HG02852 (cell line): ENCODE results near the gene KIRREL3.

ENCODE experiments used
- ATAC-seq: cut with Tn5 transposase; IDR thresholded peaks from one replicate; pipeline ENCODE4 v1.9.1; 2021; ENCODE audit warnings: mild to moderate bottlenecking, moderate library complexity; ENCODE audit not compliant: unreplicated experiment

KIRREL3 gene

GRCh38 chr11:126497581-126498122 is 502.9 kb downstream of the KIRREL3 start:
- ATAC-seq: no peak

GRCh38 chr11:126496576-126497337 is 503.8 kb downstream of the KIRREL3 start:
- no peak for ATAC-seq

- no peak for ATAC-seq
These were observed 505.0 kb downstream of the KIRREL3 start for GRCh38 chr11:126495281-126496220.

- ATAC-seq: no peak
These were observed 505.7 kb downstream of the KIRREL3 start for GRCh38 chr11:126494831-126495230.

- no peak for ATAC-seq
These were observed 508.1 kb downstream of the KIRREL3 start for GRCh38 chr11:126492331-126493082.

- no peak for ATAC-seq
These were observed 509.5 kb downstream of the KIRREL3 start for GRCh38 chr11:126491092-126491491.

- no peak for ATAC-seq
These were observed 510.5 kb downstream of the KIRREL3 start for GRCh38 chr11:126489836-126490660.

- no peak for ATAC-seq
These were observed 511.8 kb downstream of the KIRREL3 start for GRCh38 chr11:126488591-126489370.

GRCh38 chr11:126487711-126488110 is 512.9 kb downstream of the KIRREL3 start:
- ATAC-seq: no peak

GRCh38 chr11:126485986-126486635 is 514.5 kb downstream of the KIRREL3 start:
- ATAC-seq: no peak

GRCh38 chr11:126485021-126485792 is 515.4 kb downstream of the KIRREL3 start:
- ATAC-seq: peak; percentile 65

- no peak for ATAC-seq
These were observed 516.3 kb downstream of the KIRREL3 start for GRCh38 chr11:126484266-126484665.

GRCh38 chr11:126483621-126484195 is 516.9 kb downstream of the KIRREL3 start:
- ATAC-seq: no peak

GRCh38 chr11:126482586-126483108 is 517.9 kb downstream of the KIRREL3 start:
- no peak for ATAC-seq

GRCh38 chr11:126481303-126481680 is 519.3 kb downstream of the KIRREL3 start:
- ATAC-seq: no peak

- peak; percentile 62 for ATAC-seq
These were observed 519.9 kb downstream of the KIRREL3 start for GRCh38 chr11:126480410-126481302.
